ENCODE measurements around the gene MRPL47.
"Not testable (repeated sequence)": the region's sequence is repeated elsewhere in the genome, so short reads cannot be mapped to it uniquely, and the experiment has no call there.

Gene MRPL47

GRCh38 chr3:179604321-179605078 lies at the start of gene MRPL47, which contains the start of gene NDUFB5:
TSS of gene MRPL47 (minus strand) at chr3:179604638. CDS start at chr3:179604624, 14 bp downstream.
TSS of gene NDUFB5 (plus strand) at chr3:179604794. CDS start at chr3:179604816, 22 bp downstream.
- TF ChIP-seq CTBP1 (IDR thresholded peaks at IDR 0.05; ENCODE audit: borderline replicate concordance) (no peak), ELF4 (IDR thresholded peaks at IDR 0.05) (0 out of 2 replicates have a peak, but pooled peaks have one; percentile 42), NFRKB (IDR thresholded peaks at IDR 0.05) (peak; percentile 75)
- DNase-seq (ENCODE audit: extremely low spot score), result peak; percentile 87
- ChIA-PET POLR2A (interaction anchor here (0.7 to 1.5 kb wide), 8 partner anchors 9 to 48 kb away, joined by 3 to 5 read pairs (median 3); partner anchors contain the start of gene ACTL6A), CTCF (no interaction called here)

GRCh38 chr3:179653096-179653797 lies 48.8 kb upstream of the MRPL47 start:
- TF ChIP-seq BHLHE40 (IDR thresholded peaks at IDR 0.05; ENCODE audit: borderline replicate concordance) (no peak), L3MBTL2 (conservative IDR thresholded peaks at IDR 0.05) (peak; percentile 58)
- peak; percentile 31 for DNase-seq (ENCODE audit: extremely low spot score)
- ChIA-PET POLR2A (interaction anchor here (0.8 to 2.0 kb wide), 4 partner anchors 9 to 90 kb away, joined by 3 to 7 read pairs (median 4); partner anchors contain the start of gene ACTL6A), CTCF (interaction anchor here (0.6 kb wide), 1 partner anchor 15 kb away, joined by 3 read pairs; no protein-coding TSS in a partner anchor)

- no peak for TF ChIP-seq ELF4 (IDR thresholded peaks at IDR 0.05)
- no peak for TF ChIP-seq ARNT (IDR thresholded peaks at IDR 0.05)
- no peak for TF ChIP-seq FOXM1 (IDR thresholded peaks at IDR 0.05; ENCODE audit: borderline replicate concordance)
- no peak for TF ChIP-seq SP1 (IDR thresholded peaks at IDR 0.05)
- TF ChIP-seq SUZ12 (IDR thresholded peaks at IDR 0.05), result no peak
- TF ChIP-seq CTBP1 (IDR thresholded peaks at IDR 0.05; ENCODE audit: borderline replicate concordance), result no peak
- TF ChIP-seq NFRKB (IDR thresholded peaks at IDR 0.05), result no peak
- TF ChIP-seq FOXA1 (IDR thresholded peaks at IDR 0.05), result no peak
- no peak for TF ChIP-seq ZNF384 (IDR thresholded peaks at IDR 0.05)
- TF ChIP-seq FOXK2 (IDR thresholded peaks at IDR 0.05), result no peak
- no peak for TF ChIP-seq PKNOX1 (IDR thresholded peaks at IDR 0.05)
- no peak for TF ChIP-seq L3MBTL2 (conservative IDR thresholded peaks at IDR 0.05)
- DNase-seq (ENCODE audit: extremely low spot score), result peak; percentile 52
- ChIA-PET CTCF (no interaction called here), POLR2A (interaction anchor here (0.6 to 2.0 kb wide), 6 partner anchors 9 to 90 kb away, joined by 3 to 7 read pairs (median 3); partner anchors contain the start of genes ACTL6A, MRPL47 and NDUFB5)
Measured at GRCh38 chr3:179652447-179653095, 48.1 kb upstream of the MRPL47 start, which contains the start of gene USP13. TSS of gene USP13 (plus strand) at chr3:179653040. CDS start at chr3:179653226, 186 bp downstream.

GRCh38 chr3:179651687-179652446 lies 47.4 kb upstream of the MRPL47 start:
- TF ChIP-seq FOXM1 (IDR thresholded peaks at IDR 0.05; ENCODE audit: borderline replicate concordance) (no peak), CTBP1 (IDR thresholded peaks at IDR 0.05; ENCODE audit: borderline replicate concordance) (no peak), ZNF384 (IDR thresholded peaks at IDR 0.05) (no peak), PKNOX1 (IDR thresholded peaks at IDR 0.05) (no peak), FOXA1 (IDR thresholded peaks at IDR 0.05) (no peak), FOXK2 (IDR thresholded peaks at IDR 0.05) (no peak), SP1 (IDR thresholded peaks at IDR 0.05) (no peak), ELF4 (IDR thresholded peaks at IDR 0.05) (no peak), BHLHE40 (IDR thresholded peaks at IDR 0.05; ENCODE audit: borderline replicate concordance) (no peak), NFRKB (IDR thresholded peaks at IDR 0.05) (no peak), SUZ12 (IDR thresholded peaks at IDR 0.05) (no peak), LEF1 (IDR thresholded peaks at IDR 0.05; ENCODE audit: borderline replicate concordance) (no peak), ARNT (IDR thresholded peaks at IDR 0.05) (no peak), L3MBTL2 (conservative IDR thresholded peaks at IDR 0.05) (no peak), HDGF (IDR thresholded peaks at IDR 0.05; ENCODE audit: borderline replicate concordance) (no peak)
- ChIA-PET CTCF (no interaction called here), POLR2A (interaction anchor here (0.6 to 2.0 kb wide), 5 partner anchors 9 to 89 kb away, joined by 3 to 7 read pairs (median 3); partner anchors contain the start of genes ACTL6A, MRPL47 and NDUFB5)
- DNase-seq (ENCODE audit: extremely low spot score), result no peak

- no peak for TF ChIP-seq HDGF (IDR thresholded peaks at IDR 0.05; ENCODE audit: borderline replicate concordance)
- no peak for TF ChIP-seq FOXM1 (IDR thresholded peaks at IDR 0.05; ENCODE audit: borderline replicate concordance)
- TF ChIP-seq TARDBP (IDR thresholded peaks at IDR 0.05), result no peak
- TF ChIP-seq NFRKB (IDR thresholded peaks at IDR 0.05), result no peak
- no peak for TF ChIP-seq PKNOX1 (IDR thresholded peaks at IDR 0.05)
- no peak for TF ChIP-seq ARNT (IDR thresholded peaks at IDR 0.05)
- TF ChIP-seq ELF4 (IDR thresholded peaks at IDR 0.05), result no peak
- no peak for TF ChIP-seq CTBP1 (IDR thresholded peaks at IDR 0.05; ENCODE audit: borderline replicate concordance)
- POLR2A ChIA-PET, result no interaction called here
- CTCF ChIA-PET, result no interaction called here
- DNase-seq (ENCODE audit: extremely low spot score), result no peak
Measured at GRCh38 chr3:179646177-179646576, 41.7 kb upstream of the MRPL47 start.

GRCh38 chr3:179643837-179644236 lies 39.4 kb upstream of the MRPL47 start:
- CTCF ChIA-PET; DNase-seq (ENCODE audit: extremely low spot score): not testable (repeated sequence)
- POLR2A ChIA-PET, result interaction anchor here (0.8 kb wide), 1 partner anchor 9 kb away, joined by 3 read pairs; the partner anchor contains the start of gene USP13
